Endothelial cell (in vitro differentiated cells): Measurements from ENCODE around the gene ZNF28. TPM values are rescaled to one million over a fixed set of nuclear protein-coding genes. Genes with fewer than 3 reads are reported as not detected.
"Not testable (repeated sequence)": the region's sequence is repeated elsewhere in the genome, so short reads cannot be mapped to it uniquely, and the experiment has no call there.

ENCODE experiments used
- DNase-seq: peaks from one replicate; pipeline ENCODE4 v3.0.0; 2021; ENCODE audit warnings: low spot score
- H3K27ac Mint-ChIP-seq: one replicate; pipeline ENCODE4 v1.8.0; 2021; ENCODE audit warnings: mixed read lengths, inconsistent platforms; ENCODE audit not compliant: unreplicated experiment
- H3K27me3 Mint-ChIP-seq: one replicate; pipeline ENCODE4 v1.8.0; 2021; ENCODE audit warnings: mild to moderate bottlenecking, moderate library complexity, mixed read lengths, inconsistent platforms; ENCODE audit not compliant: unreplicated experiment
- H3K36me3 Mint-ChIP-seq: one replicate; pipeline ENCODE4 v1.8.0; 2021; ENCODE audit warnings: mild to moderate bottlenecking, low read depth, mixed read lengths, inconsistent platforms; ENCODE audit not compliant: unreplicated experiment
- H3K4me1 Mint-ChIP-seq: one replicate; pipeline ENCODE4 v1.8.0; 2021; ENCODE audit warnings: mild to moderate bottlenecking, mixed read lengths, inconsistent platforms; ENCODE audit not compliant: unreplicated experiment
- H3K4me3 Mint-ChIP-seq: one replicate; pipeline ENCODE4 v1.8.0; 2021; ENCODE audit warnings: mild to moderate bottlenecking, mixed read lengths, inconsistent platforms; ENCODE audit not compliant: unreplicated experiment
- H3K9me3 Mint-ChIP-seq: one replicate; pipeline ENCODE4 v1.8.0; 2021; ENCODE audit warnings: mixed read lengths, inconsistent platforms; ENCODE audit not compliant: unreplicated experiment
- long read RNA-seq: library from polyadenylated mRNA; unstranded; transcript quantifications from one replicate; pipeline ENCODE4 v2.0.0, GENCODE V29; 2020; ENCODE audit not compliant: unreplicated experiment
- total RNA-seq: library from RNA; stranded (reverse); fragmentation: NEBNext Ultra II Directional; extraction: Animal tissue kit (Norgen Biotek cat#: 25700); gene quantifications from one replicate; pipeline ENCODE4 v1.2.1, GENCODE V29; 2021; ENCODE audit not compliant: unreplicated experiment
- TF ChIP-seq, protein P1 (sequence below): fragments of 200-600 bp; sonication (generic); IDR thresholded peaks from one replicate; pipeline ENCODE4 v1.5.0; 2021; ENCODE audit warnings: antibody characterized with exemption; ENCODE audit not compliant: unreplicated experiment

ZNF28 gene
- total RNA-seq: 22.3 TPM
- long read RNA-seq, partial matches to known transcripts: 0 of 1 reads
- long read RNA-seq, other reads (novel, unspliced or antisense): 1 of 1 reads

DNA sequence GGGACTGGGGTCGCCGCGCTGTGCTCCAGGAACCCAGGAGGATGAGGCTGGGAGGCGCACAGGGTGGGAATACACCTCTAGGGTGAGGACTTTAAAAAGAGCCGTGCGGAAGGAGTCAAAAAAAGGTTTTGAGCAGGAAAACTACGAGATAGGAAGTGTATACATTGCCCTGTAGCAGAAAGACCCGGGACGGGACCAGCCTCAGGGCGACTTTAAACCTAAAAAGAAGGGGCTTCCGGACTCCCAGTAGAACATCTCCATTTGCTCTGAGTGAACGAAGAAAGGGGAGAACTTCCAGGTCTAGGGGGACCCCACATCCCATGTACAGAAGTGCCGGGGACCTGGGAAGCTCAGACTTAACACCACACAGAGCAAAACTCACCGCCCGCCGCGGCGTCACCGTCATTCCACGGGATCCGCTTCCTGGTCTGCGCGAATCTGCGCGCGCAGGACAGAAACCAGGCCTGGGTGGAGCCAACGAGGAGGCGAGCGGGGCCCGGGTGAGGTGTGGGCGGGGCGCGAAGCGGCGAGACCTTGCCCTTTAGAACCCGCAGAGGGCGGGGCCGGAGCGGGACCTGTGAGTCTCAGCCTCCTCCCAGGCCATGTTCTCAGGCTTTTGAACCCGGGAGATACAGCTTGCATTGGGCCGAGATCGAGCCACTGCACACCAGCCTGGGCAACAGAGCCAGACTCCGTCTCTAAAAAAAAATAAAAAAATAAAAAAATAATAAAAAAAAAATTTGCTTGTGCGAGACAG is at the start of gene ZNF28:
TSS of gene ZNF28 (minus strand) at position 430 of the 757 bp plus-strand sequence. CDS start 3,675 bp downstream, outside the sequence.
- Mint-ChIP-seq H3K27ac (peak within 1 kb of the TSS; percentile 7), H3K4me3 (peak within 1 kb of the TSS; percentile 97), H3K36me3 (peaks cover 16% of the 10 kb centered on the region)
- H3K4me1 Mint-ChIP-seq, H3K27me3 Mint-ChIP-seq, H3K9me3 Mint-ChIP-seq: not testable (repeated sequence)
- peak; percentile 56 for DNase-seq

DNA sequence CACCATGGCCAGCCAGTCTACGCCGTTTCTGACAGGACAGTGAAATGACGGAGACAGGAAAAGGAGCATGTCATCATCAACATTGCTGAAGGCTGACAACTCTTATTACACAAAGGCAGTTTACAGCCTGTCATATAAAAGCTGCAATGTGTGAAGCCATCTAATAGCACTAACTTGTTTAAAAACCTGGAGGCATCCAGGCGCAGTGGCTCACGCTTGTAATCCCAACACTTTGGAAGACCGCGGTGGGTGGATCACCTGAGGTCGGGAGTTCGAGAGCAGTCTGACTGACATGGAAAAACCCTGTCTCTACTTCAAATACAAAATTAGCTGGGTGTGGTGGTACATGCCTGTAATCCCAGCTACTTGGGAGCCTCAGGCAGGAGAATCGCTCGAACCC is 46.6 kb upstream of the ZNF28 start:
- not testable (repeated sequence) for H3K27me3 Mint-ChIP-seq, H3K4me3 Mint-ChIP-seq, H3K4me1 Mint-ChIP-seq, H3K27ac Mint-ChIP-seq, DNase-seq, H3K9me3 Mint-ChIP-seq, H3K36me3 Mint-ChIP-seq

DNA sequence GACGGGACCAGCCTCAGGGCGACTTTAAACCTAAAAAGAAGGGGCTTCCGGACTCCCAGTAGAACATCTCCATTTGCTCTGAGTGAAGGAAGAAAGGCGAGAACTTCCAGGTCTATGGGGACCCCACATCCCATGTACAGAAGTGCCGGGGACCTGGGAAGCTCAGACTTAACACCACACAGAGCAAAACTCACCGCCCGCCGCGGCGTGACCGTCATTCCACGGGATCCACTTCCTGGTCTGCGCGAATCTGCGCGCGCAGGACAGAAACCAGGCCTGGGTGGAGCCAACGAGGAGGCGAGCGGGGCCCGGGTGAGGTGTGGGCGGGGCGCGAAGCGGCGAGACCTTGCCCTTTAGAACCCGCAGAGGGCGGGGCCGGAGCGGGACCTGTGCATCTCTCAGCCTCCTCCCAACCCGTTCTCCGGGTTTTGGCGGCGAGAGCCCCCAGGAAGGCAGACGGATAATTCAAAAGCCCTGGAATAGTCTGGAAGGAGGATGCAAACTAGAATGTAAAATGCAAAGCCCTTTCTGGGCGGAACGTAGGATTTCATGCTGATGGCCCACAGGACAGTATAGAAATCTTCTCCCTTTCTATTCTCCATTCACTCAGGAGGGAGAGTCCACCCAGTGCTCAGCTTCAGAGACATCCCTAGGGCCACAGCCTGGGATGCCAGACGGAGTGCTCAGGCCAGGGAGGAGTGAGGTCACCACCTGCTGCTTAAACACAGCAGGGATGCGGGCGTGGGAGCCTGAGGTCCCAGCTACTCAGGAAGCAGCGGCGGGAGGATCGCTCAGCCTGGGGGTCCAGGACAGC is 36.2 kb upstream of the ZNF28 start, which contains the start of gene ZNF468:
TSS of gene ZNF468 (minus strand) at position 242 of the 814 bp plus-strand sequence. CDS start 3,347 bp downstream, outside the sequence.
- TF ChIP-seq, protein P1, sequence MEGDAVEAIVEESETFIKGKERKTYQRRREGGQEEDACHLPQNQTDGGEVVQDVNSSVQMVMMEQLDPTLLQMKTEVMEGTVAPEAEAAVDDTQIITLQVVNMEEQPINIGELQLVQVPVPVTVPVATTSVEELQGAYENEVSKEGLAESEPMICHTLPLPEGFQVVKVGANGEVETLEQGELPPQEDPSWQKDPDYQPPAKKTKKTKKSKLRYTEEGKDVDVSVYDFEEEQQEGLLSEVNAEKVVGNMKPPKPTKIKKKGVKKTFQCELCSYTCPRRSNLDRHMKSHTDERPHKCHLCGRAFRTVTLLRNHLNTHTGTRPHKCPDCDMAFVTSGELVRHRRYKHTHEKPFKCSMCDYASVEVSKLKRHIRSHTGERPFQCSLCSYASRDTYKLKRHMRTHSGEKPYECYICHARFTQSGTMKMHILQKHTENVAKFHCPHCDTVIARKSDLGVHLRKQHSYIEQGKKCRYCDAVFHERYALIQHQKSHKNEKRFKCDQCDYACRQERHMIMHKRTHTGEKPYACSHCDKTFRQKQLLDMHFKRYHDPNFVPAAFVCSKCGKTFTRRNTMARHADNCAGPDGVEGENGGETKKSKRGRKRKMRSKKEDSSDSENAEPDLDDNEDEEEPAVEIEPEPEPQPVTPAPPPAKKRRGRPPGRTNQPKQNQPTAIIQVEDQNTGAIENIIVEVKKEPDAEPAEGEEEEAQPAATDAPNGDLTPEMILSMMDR: peak; percentile 15
- peaks cover 12% of the 10 kb centered on the region for H3K36me3 Mint-ChIP-seq
- peak within 1 kb of the TSS; percentile 55 for H3K27ac Mint-ChIP-seq
- H3K27me3 Mint-ChIP-seq, H3K9me3 Mint-ChIP-seq: not testable (repeated sequence)
- H3K4me3 Mint-ChIP-seq: peak within 1 kb of the TSS; percentile 92
- H3K4me1 Mint-ChIP-seq: peaks cover 14% of the 10 kb centered on the region
- peak; percentile 57 for DNase-seq

DNA sequence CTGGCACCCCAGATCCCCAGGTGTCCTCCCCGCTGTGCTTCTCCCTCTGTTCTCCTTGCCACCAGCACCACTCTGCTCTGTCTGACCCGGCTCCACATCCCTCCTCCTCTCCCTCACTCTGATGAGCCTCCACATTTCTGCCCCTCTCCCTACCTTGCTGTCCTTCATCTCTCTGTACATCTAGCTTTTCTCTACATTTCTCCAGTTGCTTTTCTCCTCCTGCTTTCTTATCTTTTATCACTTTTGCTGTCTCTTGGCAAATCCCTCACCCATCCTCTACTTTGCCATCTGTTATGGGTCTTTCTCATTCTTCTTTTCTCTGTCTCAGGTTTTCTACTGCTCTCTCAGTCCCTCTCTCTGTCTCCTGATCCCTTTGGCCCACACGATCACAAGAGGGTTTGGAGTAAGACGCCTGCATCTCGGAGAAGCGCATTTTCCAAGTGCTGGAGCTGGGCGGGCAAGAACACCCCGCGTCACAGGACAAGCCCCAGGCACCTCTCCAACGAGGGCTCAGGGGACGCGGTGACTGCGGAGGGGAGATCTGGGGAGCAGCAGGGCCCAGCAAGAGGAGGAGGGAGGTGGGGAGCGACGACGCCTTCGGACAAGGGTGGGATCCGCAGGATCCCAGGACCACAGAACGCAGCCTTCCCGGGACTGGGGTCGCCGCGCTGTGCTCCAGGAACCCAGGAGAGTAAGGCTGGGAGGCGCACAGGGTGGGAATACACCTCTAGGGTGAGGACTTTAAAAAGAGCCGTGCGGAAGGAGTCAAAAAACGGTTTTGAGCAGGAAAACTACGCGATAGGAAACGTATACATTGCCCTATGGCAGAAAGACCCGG is 35.3 kb upstream of the ZNF28 start:
- Mint-ChIP-seq H3K4me1 (peaks cover 14% of the 10 kb centered on the region), H3K27ac (peak overlapping the region; percentile 55), H3K36me3 (peaks cover 16% of the 10 kb centered on the region), H3K4me3 (peak overlapping the region; percentile 92)
- peak; percentile 8 for DNase-seq
- H3K27me3 Mint-ChIP-seq, H3K9me3 Mint-ChIP-seq: not testable (repeated sequence)

DNA sequence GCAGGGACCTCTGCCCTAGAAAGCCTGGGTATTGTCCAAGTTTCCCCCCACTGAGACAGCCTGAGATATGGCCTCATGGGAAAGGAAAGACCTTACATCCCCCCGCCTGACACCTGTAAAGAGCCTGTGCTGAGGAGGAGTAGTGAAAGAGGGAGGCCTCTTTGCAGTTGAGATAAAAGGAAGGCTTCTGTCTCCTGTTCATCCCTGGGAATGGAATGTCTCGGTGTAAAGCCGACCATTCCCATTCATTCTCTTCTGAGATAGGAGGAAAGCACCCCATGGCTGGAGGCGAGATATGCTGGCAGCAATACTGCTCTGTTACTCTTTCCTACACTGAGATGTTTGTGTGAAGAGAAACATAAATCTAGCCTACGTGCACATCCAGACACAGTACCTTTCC is 25.9 kb upstream of the ZNF28 start:
- not testable (repeated sequence) for H3K4me1 Mint-ChIP-seq, H3K27me3 Mint-ChIP-seq, H3K27ac Mint-ChIP-seq, DNase-seq, H3K9me3 Mint-ChIP-seq
- peak overlapping the region; percentile 23 for H3K4me3 Mint-ChIP-seq
- peaks cover 69% of the 10 kb centered on the region for H3K36me3 Mint-ChIP-seq

DNA sequence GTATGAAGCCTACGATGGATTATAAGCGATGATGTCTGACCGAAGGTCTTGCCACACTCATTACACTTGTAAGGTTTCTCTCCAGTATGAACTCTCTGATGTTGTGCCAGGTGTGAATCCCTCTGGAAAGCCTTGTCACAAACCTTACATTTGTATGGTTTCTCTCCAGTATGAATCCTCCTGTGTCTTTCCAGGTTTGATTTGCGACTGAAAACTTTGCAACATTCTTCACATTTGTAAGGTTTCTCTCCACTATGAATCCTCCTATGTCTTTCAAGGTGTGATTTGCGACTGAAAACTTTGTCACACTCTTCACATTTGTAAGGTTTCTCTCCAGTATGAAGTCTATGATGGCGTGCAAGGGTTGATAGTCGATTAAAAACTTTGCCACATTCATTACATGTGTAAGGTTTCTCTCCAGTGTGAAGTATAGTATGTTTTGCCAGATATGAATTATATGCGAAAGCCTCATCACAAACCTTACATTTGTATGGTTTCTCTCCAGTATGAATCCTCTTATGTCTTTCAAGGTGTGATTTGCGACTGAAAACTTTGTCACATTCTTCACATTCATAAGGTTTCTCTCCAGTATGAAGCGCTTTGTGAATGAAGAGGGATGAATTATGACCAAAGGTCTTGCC is 19.5 kb upstream of the ZNF28 start:
- Mint-ChIP-seq H3K4me3 (peak overlapping the region; percentile 57), H3K36me3 (peaks cover 81% of the 10 kb centered on the region), H3K9me3 (peaks cover 14% of the 10 kb centered on the region)
- not testable (repeated sequence) for H3K27me3 Mint-ChIP-seq, DNase-seq, H3K4me1 Mint-ChIP-seq, H3K27ac Mint-ChIP-seq

DNA sequence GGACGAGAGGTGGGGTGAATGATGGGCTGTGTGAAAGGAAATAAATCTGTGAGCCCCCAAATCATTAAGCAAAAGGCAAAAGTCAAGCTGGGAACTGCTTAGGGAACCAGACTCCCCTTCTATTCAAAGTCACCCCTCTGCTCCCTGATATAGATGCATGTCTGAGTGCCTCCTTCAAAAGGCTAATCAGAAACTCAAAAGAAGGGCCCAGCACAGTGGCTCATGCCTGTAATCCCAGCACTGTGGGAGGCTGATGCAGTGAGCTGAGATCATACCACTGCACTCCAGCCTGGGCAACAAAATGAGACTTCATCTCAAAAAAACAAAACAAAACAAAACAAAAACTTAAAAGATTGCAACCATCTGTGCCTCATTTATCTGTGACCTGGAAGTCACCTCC is 12.9 kb upstream of the ZNF28 start:
- not testable (repeated sequence) for H3K27me3 Mint-ChIP-seq, DNase-seq, H3K27ac Mint-ChIP-seq, H3K9me3 Mint-ChIP-seq, H3K4me1 Mint-ChIP-seq, H3K4me3 Mint-ChIP-seq
- peaks cover 25% of the 10 kb centered on the region for H3K36me3 Mint-ChIP-seq

DNA sequence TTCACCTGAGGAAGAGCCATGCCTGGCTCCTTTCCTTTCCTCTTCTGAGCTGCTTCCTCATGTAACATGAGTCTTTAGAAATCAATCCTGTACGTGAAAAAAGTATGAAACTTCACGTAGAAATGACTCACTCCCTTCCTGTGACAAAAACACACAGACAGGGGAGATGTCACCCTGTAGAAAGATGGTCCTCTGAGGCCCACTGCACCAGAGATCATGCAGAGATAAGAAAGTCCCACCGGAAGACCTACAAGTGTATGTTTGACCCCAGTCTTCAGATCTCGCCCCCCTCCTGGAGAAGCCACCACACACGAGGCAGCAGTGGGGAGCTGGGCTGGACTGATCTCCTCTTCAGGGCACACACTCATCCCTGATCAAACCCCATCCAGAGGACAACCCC is 12.1 kb upstream of the ZNF28 start:
- H3K36me3 Mint-ChIP-seq: peaks cover 19% of the 10 kb centered on the region
- not testable (repeated sequence) for DNase-seq, H3K27me3 Mint-ChIP-seq, H3K27ac Mint-ChIP-seq, H3K9me3 Mint-ChIP-seq, H3K4me3 Mint-ChIP-seq, H3K4me1 Mint-ChIP-seq

DNA sequence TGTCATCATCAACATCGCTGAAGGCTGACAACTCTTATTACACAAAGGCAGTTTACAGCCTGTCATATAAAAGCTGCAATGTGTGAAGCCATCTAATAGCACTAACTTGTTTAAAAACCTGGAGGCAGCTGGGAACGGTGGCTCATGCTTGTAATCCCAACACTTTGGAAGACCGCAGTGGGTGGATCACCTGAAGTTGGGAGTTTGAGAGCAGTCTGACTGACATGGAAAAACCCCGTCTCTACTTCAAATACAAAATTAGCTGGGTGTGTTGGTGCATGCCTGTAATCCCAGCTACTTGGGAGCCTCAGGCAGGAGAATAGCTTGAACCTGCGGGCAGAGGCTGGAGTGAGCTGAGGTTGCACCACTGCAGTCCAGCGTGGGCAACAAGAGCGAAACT is 8.4 kb upstream of the ZNF28 start:
- not testable (repeated sequence) for H3K9me3 Mint-ChIP-seq, H3K27me3 Mint-ChIP-seq, H3K4me3 Mint-ChIP-seq, H3K4me1 Mint-ChIP-seq, H3K27ac Mint-ChIP-seq, H3K36me3 Mint-ChIP-seq, DNase-seq
